Measurements from ENCODE around the gene PLEKHH2. TPM values are rescaled to one million over a fixed set of nuclear protein-coding genes. Genes with fewer than 3 reads are reported as not detected.

The PLEKHH2 gene
- total and polyA plus RNA-seq, 11 donors = 0.10 to 6.5 (median 1.2) TPM

DNA sequence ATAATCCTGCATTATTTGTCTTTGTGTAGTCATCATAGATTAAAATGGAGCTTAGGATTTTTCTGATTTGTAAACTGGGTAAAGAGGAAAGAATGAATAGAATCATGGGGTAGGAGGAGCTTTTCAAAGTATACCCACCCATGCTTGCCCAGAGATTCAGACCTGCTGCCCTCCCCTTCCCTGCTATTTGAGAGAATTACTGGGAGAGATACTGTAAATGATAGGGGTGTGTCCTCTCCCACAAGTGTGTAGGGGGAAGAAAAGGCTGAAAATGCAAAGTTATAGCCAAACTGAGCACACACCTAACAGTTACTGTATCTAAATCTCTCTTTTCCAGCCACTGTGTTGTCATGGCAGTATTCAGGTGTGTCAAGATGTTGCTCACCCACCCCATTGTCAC is 115.2 kb downstream of the PLEKHH2 start:
- TF ChIP-seq, protein P1, sequence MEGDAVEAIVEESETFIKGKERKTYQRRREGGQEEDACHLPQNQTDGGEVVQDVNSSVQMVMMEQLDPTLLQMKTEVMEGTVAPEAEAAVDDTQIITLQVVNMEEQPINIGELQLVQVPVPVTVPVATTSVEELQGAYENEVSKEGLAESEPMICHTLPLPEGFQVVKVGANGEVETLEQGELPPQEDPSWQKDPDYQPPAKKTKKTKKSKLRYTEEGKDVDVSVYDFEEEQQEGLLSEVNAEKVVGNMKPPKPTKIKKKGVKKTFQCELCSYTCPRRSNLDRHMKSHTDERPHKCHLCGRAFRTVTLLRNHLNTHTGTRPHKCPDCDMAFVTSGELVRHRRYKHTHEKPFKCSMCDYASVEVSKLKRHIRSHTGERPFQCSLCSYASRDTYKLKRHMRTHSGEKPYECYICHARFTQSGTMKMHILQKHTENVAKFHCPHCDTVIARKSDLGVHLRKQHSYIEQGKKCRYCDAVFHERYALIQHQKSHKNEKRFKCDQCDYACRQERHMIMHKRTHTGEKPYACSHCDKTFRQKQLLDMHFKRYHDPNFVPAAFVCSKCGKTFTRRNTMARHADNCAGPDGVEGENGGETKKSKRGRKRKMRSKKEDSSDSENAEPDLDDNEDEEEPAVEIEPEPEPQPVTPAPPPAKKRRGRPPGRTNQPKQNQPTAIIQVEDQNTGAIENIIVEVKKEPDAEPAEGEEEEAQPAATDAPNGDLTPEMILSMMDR (IDR thresholded peaks at IDR 0.05) = no peak
- no peak for TF ChIP-seq POLR2A (IDR thresholded peaks at IDR 0.05)
- intact Hi-C loops (cut with DNase I) = no loop called here
- H3K27ac ChIP-seq = no peak overlapping the region
- no peak overlapping the region for H3K4me3 ChIP-seq
- no peak for ATAC-seq
- no peaks in the 10 kb centered on the region for H3K27me3 ChIP-seq
- H3K4me1 ChIP-seq = peaks cover 0 to 16% (median 0%) of the 10 kb centered on the region in 12 donors
- no peaks in the 10 kb centered on the region for H3K9me3 ChIP-seq
- H3K36me3 ChIP-seq = peaks cover 0 to 6% (median 0%) of the 10 kb centered on the region in 9 donors
- no peak for DNase-seq

DNA sequence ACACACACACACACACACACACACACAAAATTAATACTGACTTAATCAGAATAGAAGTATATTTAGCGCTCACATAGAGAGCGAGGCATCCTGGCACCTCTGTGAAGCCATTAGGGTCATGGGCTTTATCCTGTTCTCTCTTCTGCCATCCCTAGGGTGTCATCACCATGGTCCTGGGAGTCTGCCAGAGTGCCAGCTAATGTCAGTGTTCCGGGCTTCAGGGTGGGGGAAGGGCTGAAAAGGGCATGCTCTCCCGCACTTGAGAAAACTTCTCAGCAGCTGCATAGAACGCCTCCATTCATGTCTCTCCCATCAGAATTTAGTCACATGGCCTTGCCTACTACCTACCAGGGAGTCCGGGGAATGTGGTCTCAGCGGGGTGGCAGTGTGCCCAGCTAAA is 117.1 kb downstream of the PLEKHH2 start:
- Histone ChIP-seq H3K9me3 (no peaks in the 10 kb centered on the region), H3K27me3 (no peaks in the 10 kb centered on the region), H3K4me3 (no peak overlapping the region), H3K4me1 (peaks cover 0 to 26% (median 0%) of the 10 kb centered on the region in 12 donors), H3K36me3 (peaks cover 0 to 6% (median 0%) of the 10 kb centered on the region in 9 donors), H3K27ac (no peak overlapping the region)
- WGBS, 4 donors = 69 to 79% (median 71%) methylated on average over 7 of the region's 7 CpGs
- ATAC-seq (peak in 2 of 4 donors; percentile 52 to 58), DNase-seq (peak in 2 of 5 donors; percentile 29 to 37)
- no peak for TF ChIP-seq POLR2A (IDR thresholded peaks at IDR 0.05)
- TF ChIP-seq, protein P1 (IDR thresholded peaks at IDR 0.05) = no peak
- intact Hi-C loops (cut with DNase I) = no loop called here

DNA sequence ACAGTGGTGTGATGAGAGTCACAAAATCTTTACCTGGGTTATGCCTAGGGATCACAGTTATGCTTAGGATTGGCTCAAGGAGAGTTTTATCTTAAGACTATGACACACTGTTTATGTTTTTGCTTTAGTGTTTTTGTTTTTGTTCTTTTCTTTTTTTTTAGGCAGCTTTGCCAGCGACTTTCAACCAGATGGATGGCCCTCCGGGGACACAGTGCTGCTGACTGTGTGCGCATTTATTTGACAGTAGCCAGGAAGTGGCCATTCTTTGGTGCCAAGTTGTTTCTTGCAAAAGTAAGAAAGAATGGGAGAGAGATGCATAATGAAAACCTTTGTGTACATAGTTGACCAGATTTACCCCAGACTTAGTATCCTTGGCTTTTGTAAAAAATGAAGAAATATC is 121.7 kb downstream of the PLEKHH2 start:
- Histone ChIP-seq H3K9me3 (no peaks in the 10 kb centered on the region), H3K27me3 (no peaks in the 10 kb centered on the region), H3K36me3 (peaks cover 0 to 11% (median 0%) of the 10 kb centered on the region in 9 donors), H3K4me3 (no peak overlapping the region), H3K27ac (peak overlapping the region in 4 of 12 donors; percentile 11 to 39 (median 12)), H3K4me1 (peaks cover 0 to 15% (median 0%) of the 10 kb centered on the region in 12 donors)
- WGBS, 4 donors = 28 to 57% (median 39%) methylated on average over 3 of the region's 3 CpGs
- ATAC-seq (peak in 1 of 4 donors; percentile 33), DNase-seq (peak in 1 of 5 donors; percentile 54)
- intact Hi-C loops (cut with DNase I) = no loop called here
- no peak for TF ChIP-seq POLR2A (IDR thresholded peaks at IDR 0.05)
- TF ChIP-seq, protein P1 (IDR thresholded peaks at IDR 0.05) = no peak

DNA sequence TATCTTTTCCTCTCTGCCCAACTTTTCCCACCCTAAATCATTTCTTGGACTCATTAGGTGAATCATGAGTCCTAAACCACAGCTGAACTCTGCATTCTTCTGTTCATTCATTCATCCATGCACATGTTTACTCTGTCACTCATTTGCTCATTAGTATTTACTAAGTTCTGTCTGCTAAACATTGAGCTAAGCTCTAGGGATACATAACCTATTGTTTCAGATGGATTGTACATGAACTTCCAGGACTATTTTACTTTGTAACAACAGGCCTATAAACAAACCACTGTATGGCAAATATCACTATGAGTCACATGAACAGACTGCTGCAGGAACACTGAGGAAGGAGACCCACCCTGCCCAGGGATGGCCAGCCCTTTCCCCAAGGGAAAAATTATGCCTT is 122.1 kb downstream of the PLEKHH2 start:
- ATAC-seq (peak in 3 of 4 donors; percentile 38 to 52 (median 47)), DNase-seq (no peak)
- intact Hi-C loops (cut with DNase I) = no loop called here
- TF ChIP-seq POLR2A (IDR thresholded peaks at IDR 0.05) = no peak
- TF ChIP-seq, protein P1 (IDR thresholded peaks at IDR 0.05) = no peak
- no peaks in the 10 kb centered on the region for H3K27me3 ChIP-seq
- peaks cover 0 to 11% (median 0%) of the 10 kb centered on the region in 9 donors for H3K36me3 ChIP-seq
- H3K27ac ChIP-seq = peak overlapping the region in 3 of 12 donors; percentile 11 to 17 (median 13)
- no peaks in the 10 kb centered on the region for H3K9me3 ChIP-seq
- peaks cover 0 to 15% (median 0%) of the 10 kb centered on the region in 12 donors for H3K4me1 ChIP-seq
- no peak overlapping the region for H3K4me3 ChIP-seq
